Psoas muscle (tissue), 8 donors: Measurements from ENCODE around the gene FTO. TPM values are rescaled to one million over a fixed set of nuclear protein-coding genes. Genes with fewer than 3 reads are reported as not detected.

Experiments used
- ATAC-seq, 4 donors: fragments of 200-7000 bp; cut with Tn5 transposase; one replicate each; pipeline ENCODE4 v1.9.1; 2020; ENCODE audit warnings: moderate library complexity in 3 of 4, mild to moderate bottlenecking in 2 of 4
- DNase-seq, 2 donors: peaks; one replicate each; pipeline ENCODE4 v3.0.0-alpha.2; 2020
- H3K27ac ChIP-seq: fragments of 200-600 bp; one replicate; pipeline ENCODE4 v1.8.0; 2022
- H3K27me3 ChIP-seq, 3 donors: fragments of 200-600 bp in 1 of 3; one replicate each; pipeline versions ENCODE4 v1.6.1 to v1.8.0; 2013 to 2022; ENCODE audit warnings: low read length in 2 of 3, mild to moderate bottlenecking in 2 of 3, moderate library complexity in 1 of 3; ENCODE audit not compliant: insufficient read depth in 3 of 3
- H3K36me3 ChIP-seq, 2 donors: fragments of 200-600 bp in 1 of 2; one replicate each; pipeline versions ENCODE4 v1.6.1 to v1.8.0; 2013 to 2022; ENCODE audit warnings: low read depth in 1 of 2, mild to moderate bottlenecking in 1 of 2, moderate library complexity in 1 of 2; ENCODE audit not compliant: insufficient read depth in 1 of 2
- H3K4me1 ChIP-seq: fragments of 200-600 bp; one replicate; pipeline ENCODE4 v1.8.0; 2022
- H3K4me3 ChIP-seq: fragments of 200-600 bp; one replicate; pipeline ENCODE4 v1.8.0; 2022; ENCODE audit warnings: mild to moderate bottlenecking
- H3K9me3 ChIP-seq: fragments of 200-600 bp; one replicate; pipeline ENCODE4 v1.8.0; 2022
- CTCF ChIP-seq: fragments of 200-600 bp; IDR thresholded peaks from one replicate; pipeline ENCODE4 v1.8.0; 2022; ENCODE audit warnings: antibody characterized with exemption
- WGBS, 3 donors: extraction: QIAGEN DNeasy Blood & Tissue Kit; methylation state at CpG; one replicate each; pipeline versions ENCODE4 v1.1.6 to v1.1.7; 2013; 5-methylcytosine and 5-hydroxymethylcytosine counted together
- intact Hi-C, 2 donors: fragments of 100-400 bp; cut with DNase I; formaldehyde crosslinking; loops; one replicate each; pipeline versions ENCODE4 v1.11.0 to v1.14.2; 2022
- polyA plus RNA-seq, 3 donors: library from polyadenylated mRNA; stranded (reverse); fragments of 200-250 nt; gene quantifications; one replicate each; pipeline ENCODE4 v1.2.3, GENCODE V29; 2013
- total RNA-seq, 4 donors: library from RNA; stranded (reverse); fragmentation: NEBNext Ultra II Directional in 2 of 4; extraction: Animal tissue kit (Norgen Biotek cat#: 25700) in 2 of 4; gene quantifications; one replicate each; pipeline versions ENCODE4 v1.2.1 to v1.2.4, GENCODE V29; 2021 to 2023
- donor health status: healthy with polysubstance abuse.
- donor health status: DM: no; HTN: no; CAD: no; lungs with moderate emphysema.
- donor health status: Bipolar disorder and iron deficiency.
- donor health status: healthy.
- donor health status: DM: yes; HTN: yes; CAD: no.
- donor health status: DM: no; HTN: no; CAD: no.
- donor health status: DM: no; HTN: no; CAD: no.
- donor health status: DM: yes; HTN: yes; CAD: no.

Gene FTO
- total and polyA plus RNA-seq, 7 donors, result 14.2 to 67.6 (median 47.4) TPM

- no peak for TF ChIP-seq CTCF
- intact Hi-C loops, result no loop called here
- no peaks in the 10 kb centered on the region for H3K4me1 ChIP-seq
- no peak overlapping the region for H3K27ac ChIP-seq
- ATAC-seq, result no peak
- H3K4me3 ChIP-seq, result no peak overlapping the region
- no peaks in the 10 kb centered on the region for H3K9me3 ChIP-seq
- 82 to 83% (median 82%) methylated on average over 8 of the region's 8 CpGs for WGBS, 3 donors
- no peak for DNase-seq
- no peaks in the 10 kb centered on the region for H3K36me3 ChIP-seq
- H3K27me3 ChIP-seq, result no peaks in the 10 kb centered on the region
Measured at GRCh38 chr16:54173490-54173889, 469.5 kb downstream of the FTO start.

- Histone ChIP-seq H3K27me3 (no peaks in the 10 kb centered on the region), H3K9me3 (no peaks in the 10 kb centered on the region), H3K27ac (no peak overlapping the region), H3K36me3 (no peaks in the 10 kb centered on the region), H3K4me1 (no peaks in the 10 kb centered on the region), H3K4me3 (no peak overlapping the region)
- DNase-seq (no peak), ATAC-seq (no peak)
- 52 to 64% (median 55%) methylated on average over 5 of the region's 5 CpGs for WGBS, 3 donors
- TF ChIP-seq CTCF, result no peak
- intact Hi-C loops, result no loop called here
Measured at GRCh38 chr16:54174201-54174600, 470.2 kb downstream of the FTO start.

GRCh38 chr16:54174750-54175149 lies 470.8 kb downstream of the FTO start:
- Histone ChIP-seq H3K27ac (no peak overlapping the region), H3K27me3 (no peaks in the 10 kb centered on the region), H3K36me3 (no peaks in the 10 kb centered on the region), H3K9me3 (no peaks in the 10 kb centered on the region), H3K4me1 (no peaks in the 10 kb centered on the region), H3K4me3 (no peak overlapping the region)
- TF ChIP-seq CTCF, result no peak
- ATAC-seq (no peak), DNase-seq (no peak)
- intact Hi-C loops, result no loop called here

- no peaks in the 10 kb centered on the region for H3K27me3 ChIP-seq
- H3K36me3 ChIP-seq, result no peaks in the 10 kb centered on the region
- no peak for TF ChIP-seq CTCF
- H3K4me1 ChIP-seq, result no peaks in the 10 kb centered on the region
- no peak overlapping the region for H3K27ac ChIP-seq
- WGBS, 3 donors, result 72 to 82% (median 80%) methylated on average over 9 of the region's 9 CpGs
- intact Hi-C loops, result no loop called here
- DNase-seq, result no peak
- no peak for ATAC-seq
- no peak overlapping the region for H3K4me3 ChIP-seq
- H3K9me3 ChIP-seq, result no peaks in the 10 kb centered on the region
Measured at GRCh38 chr16:54175169-54175551, 471.2 kb downstream of the FTO start.

GRCh38 chr16:54175552-54176375 lies 471.8 kb downstream of the FTO start:
- Histone ChIP-seq H3K27ac (no peak overlapping the region), H3K36me3 (no peaks in the 10 kb centered on the region), H3K4me3 (no peak overlapping the region), H3K9me3 (no peaks in the 10 kb centered on the region), H3K27me3 (no peaks in the 10 kb centered on the region), H3K4me1 (no peaks in the 10 kb centered on the region)
- WGBS, 3 donors, result 55 to 67% (median 65%) methylated on average over 19 of the region's 19 CpGs
- no peak for TF ChIP-seq CTCF
- intact Hi-C loops, result no loop called here
- no peak for DNase-seq
- ATAC-seq, result no peak
